Testis (tissue), 2 donors: Measurements from ENCODE around the gene NEXN.

ENCODE experiments used
- POLR2A ChIP-seq: fragments of 450-650 bp; IDR thresholded peaks from one replicate; pipeline ENCODE4 v1.6.1; 2017; ENCODE audit warnings: antibody characterized with exemption, mild to moderate bottlenecking, moderate library complexity
- TF ChIP-seq, protein P1 (sequence below), 3 experiments: fragments of 450-650 bp in 2 of 3; fragments of 200-600 bp in 1 of 3; sonication (generic) in 1 of 3; IDR thresholded peaks; one replicate each; pipeline ENCODE4 v1.5.1; 2016 to 2019; ENCODE audit warnings: antibody characterized with exemption in 3 of 3, mild to moderate bottlenecking in 2 of 3, moderate library complexity in 1 of 3

DNA sequence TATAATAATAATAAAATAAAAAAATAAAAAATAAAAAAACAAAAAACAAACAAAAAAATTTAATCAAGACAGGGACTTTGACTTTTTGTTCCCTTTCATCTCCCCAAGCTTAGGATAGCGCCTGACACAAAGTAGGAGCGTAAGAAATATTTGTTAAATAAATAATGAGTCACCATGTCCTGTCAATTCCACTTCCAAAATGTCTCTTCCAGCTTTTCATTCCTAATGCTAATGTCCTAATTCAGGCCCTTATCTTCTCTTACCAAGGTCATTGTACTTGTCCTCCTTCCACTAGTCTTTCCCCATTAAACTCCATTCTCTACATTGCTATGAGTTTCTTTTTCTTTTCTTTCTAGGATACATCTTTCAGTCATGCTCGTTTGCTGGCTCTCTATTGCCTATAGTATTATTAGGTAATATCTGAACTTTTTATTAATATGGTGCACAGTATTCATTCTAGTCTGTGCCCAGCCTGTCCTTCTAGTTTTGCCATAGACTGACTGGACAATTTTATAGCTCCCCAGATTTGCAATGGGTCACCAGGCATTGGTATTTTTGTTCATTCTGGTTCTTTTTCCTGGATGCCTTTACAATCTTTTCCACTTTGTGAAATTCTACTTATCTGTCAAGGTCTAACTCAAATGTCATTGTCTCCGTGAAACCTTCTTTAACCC is 11.4 kb downstream of the NEXN start:
- TF ChIP-seq, protein P1, sequence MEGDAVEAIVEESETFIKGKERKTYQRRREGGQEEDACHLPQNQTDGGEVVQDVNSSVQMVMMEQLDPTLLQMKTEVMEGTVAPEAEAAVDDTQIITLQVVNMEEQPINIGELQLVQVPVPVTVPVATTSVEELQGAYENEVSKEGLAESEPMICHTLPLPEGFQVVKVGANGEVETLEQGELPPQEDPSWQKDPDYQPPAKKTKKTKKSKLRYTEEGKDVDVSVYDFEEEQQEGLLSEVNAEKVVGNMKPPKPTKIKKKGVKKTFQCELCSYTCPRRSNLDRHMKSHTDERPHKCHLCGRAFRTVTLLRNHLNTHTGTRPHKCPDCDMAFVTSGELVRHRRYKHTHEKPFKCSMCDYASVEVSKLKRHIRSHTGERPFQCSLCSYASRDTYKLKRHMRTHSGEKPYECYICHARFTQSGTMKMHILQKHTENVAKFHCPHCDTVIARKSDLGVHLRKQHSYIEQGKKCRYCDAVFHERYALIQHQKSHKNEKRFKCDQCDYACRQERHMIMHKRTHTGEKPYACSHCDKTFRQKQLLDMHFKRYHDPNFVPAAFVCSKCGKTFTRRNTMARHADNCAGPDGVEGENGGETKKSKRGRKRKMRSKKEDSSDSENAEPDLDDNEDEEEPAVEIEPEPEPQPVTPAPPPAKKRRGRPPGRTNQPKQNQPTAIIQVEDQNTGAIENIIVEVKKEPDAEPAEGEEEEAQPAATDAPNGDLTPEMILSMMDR (IDR thresholded peaks at IDR 0.05) = no peak
- no peak for TF ChIP-seq POLR2A
